KG1 (cell line): ENCODE data around the gene S100A3.
"Not testable (repeated sequence)": the region's sequence is repeated elsewhere in the genome, so short reads cannot be mapped to it uniquely, and the experiment has no call there.

ENCODE experiments used
- DNase-seq: peaks from one replicate; lab custom pipeline; 2025; lab: John Stamatoyannopoulos, UW

Gene S100A3

DNA sequence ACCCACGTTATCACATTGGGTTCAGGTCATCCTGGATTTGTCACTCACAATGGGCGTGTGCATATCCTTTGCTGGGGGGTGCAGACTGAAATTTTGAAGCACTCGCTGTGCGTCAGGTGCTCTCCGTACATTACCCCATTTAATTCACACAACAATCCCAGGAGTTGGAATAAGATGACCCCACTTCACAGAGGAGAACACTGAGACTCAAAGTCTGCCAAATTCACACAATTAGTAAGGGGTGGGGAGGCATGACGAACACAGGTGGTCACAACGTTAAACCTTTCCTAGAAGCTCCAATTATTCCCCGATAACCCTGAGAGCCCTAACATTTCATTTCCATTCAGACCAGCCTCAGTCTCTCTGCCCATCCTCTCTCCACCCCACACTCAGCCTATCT is 20.4 kb upstream of the S100A3 start:
- DNase-seq: no peak

DNA sequence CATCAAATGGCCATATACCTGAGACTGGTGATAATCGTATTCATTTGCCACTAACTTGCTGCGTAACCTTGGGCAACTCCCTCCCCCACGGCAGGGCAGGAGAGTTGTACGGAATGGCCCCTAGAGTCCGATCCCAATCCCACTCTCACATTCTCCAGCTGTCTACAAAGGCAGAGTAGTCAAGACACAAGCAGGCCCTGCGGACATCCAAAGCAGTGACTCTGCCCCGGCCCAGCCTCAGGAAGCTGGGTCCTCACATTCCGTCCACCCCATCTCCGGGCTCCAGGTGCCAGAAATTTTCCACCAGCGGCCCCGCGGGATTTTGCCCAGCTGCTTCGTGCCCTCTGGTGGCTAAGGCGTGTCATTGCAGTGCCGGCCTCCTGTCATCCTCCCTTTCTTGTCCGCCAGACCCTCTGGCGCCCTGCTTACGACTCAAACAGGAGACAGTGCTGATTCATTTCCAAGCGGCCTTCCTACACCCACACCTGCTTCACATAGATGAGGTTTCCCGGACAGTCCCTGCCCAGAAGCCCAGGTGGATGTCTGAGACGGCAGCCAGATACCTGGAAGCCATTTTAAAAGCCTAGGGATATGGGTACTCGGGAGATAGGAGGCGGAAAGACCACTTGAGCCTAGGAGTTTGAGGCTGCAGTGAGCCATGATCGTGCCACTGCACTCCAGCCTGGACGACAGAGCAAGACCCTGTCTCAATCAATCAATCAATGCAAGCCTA is 19.5 kb upstream of the S100A3 start:
- peak; percentile 34 for DNase-seq

- no peak for DNase-seq
Measured at GRCh38 chr1:153567621-153568366, 18.7 kb upstream of the S100A3 start.

DNA sequence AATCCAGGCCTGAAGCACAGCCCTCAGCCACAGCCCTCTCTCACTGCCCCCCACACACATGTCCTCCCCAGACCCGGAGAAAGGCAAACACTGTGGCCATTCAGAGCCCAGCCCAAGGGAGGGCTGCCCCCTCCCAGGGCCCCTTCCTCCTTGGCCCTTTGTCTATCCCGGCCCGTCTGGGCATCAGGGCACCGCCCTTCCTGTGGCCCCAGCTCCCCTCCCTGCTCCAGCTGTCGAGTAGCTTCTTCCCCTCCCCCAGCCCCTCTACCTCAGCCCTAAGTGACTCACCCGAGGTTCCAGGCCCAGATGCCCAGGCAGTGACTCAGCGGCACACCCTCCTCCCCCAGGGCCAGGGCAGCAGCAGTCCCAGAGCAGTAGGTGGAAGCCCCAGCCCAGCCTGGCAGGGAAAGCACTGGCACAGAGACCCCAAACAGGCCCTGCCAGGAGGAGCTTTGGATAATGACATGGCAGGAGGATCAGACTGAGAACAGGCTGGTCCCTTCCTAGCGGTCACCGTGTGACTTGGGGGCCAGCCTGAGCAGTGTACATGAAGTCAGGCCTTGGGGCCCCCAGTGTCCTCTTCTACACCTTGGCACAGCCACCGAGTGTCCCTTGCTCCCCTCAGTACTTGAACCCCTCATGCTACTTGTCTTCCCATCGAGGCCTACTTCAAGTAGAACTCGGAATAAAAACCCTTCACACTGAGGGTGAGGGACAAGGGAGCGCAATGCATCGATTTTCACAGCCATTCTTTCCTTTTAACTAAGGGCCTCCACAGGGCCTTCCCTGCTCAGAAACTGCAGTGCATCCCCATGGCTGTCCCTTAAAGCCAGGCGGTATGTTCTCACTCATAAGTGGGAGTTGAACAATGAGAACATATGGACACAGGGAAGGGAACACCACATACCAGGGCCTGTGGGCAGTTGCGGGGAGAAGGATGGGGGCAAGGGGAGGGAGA is 17.6 kb upstream of the S100A3 start:
- DNase-seq: peak; percentile 53

DNA sequence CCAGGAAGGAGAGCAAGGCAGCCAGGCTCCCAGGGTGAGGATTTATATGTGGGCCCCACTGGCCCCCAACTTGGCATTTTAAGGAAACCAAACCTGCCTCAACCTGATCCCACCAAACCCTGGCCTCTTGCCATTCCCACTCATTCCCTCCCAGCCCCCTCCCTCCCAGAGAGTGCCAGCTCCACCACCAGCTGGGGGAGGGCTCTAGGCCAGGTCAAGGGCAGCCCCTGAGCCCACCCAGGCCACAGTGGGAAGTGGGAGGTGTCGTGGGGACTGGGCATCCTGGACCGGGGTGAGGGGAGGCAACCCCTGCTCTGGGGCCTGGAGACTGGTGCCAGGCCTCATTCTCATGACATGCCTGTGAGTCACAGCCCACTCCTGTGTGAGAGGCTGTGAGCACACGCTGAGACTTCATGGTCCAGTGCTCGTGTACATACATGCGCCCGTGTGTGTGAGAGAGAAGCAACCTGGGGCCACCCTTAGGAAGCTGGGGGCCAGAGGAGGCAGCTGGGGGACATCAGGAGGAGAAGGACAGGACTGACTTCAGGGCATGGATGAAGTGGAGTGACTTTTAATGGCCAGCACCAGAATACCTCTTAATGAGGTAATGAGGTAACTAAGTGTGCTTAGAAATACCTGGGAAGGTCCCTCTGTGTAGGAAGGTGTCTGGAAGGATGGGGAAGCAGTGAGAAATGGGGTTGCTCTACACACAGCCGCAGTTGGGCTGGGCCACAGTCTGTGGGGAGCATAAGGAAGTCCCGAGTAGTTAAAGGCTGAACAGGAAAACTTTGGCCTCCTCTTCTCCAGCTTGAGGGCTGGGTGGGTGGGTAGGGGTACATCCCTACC is 16.7 kb upstream of the S100A3 start, which contains the start of gene S100A2:
Gene S100A2 (minus strand): TSS at position 316 of the 846 bp plus-strand sequence. CDS start 1,967 bp downstream, outside the sequence.
- DNase-seq: peak; percentile 58

DNA sequence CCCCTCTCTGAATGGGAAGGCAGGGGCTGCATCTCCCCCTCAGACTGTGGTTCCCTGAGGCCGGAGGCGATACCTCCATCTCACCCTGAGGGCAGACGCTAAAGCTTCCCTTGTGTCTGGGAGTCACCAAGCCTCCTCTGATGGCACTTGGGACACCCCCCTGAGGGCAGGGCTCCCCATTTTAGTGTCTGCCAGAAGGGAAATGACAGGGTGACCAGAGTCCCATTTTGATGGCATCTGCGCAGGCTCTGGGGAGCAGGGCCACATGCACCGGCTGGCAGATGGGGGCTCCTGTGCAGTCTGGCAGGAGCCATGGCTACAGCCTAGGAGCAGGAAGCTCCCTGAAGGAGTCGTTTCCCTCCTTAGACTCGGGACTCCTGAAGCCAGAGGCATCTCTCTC is 14.9 kb upstream of the S100A3 start:
- no peak for DNase-seq

DNA sequence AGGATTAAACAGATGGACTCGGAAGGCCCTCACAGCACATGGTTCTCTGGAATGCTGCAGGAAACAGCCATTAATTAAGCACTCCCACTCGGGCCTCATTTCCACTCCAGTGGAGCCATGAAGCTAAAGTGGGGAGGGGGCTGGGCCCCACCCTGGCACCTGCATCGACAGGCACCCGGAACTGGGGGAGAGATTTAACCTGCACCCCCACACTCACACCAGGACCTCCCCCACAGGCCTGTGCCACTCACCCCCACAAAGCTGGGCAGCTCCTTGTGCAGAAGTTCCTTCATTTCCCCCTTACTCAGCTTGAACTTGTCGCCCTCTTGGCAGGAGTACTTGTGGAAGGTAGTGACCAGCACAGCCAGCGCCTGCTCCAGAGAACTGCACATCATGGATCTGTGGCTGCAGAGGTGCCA is 14.4 kb upstream of the S100A3 start:
- DNase-seq: no peak

DNA sequence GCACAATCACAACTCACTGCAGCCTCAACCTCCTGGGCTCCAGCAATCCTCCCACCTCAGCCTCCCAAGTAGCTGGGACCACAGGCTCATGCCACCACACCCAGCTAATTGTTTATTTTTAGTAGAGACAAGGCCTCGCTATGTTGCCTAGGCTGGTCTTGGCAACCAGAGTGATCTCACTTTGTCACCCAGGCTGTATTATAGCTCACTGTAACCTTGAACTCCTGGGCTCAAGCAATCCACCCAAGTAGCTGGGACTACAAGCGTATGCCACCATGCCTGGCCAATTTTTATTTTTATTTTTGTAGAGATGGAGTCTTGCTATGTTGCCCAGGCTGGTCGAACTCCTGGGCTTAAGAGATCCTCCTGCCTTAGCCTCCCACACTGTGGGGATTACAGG is 13.0 kb upstream of the S100A3 start:
- DNase-seq: not testable (repeated sequence)

- DNase-seq: no peak
Measured at GRCh38 chr1:153561466-153561985, 12.5 kb upstream of the S100A3 start.

- no peak for DNase-seq
Measured at GRCh38 chr1:153560771-153561465, 11.9 kb upstream of the S100A3 start.

DNA sequence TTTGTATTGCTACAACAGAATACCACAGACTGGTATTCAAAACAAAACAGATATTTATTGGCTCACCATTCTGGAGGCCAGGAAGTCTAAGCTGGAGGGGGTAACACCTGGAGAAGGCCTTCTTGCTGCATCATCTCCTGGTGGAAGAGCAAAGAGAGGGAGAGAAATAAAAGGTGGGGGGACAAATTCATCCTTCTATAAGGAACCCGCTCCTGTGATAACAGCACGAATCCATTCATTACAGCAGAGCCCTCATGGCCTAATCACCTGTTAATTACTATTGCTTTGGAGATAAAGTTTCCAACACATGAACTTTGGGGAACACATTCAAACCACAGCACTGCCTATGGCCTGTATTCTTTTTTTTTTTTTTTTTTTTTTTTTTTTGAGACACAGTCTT is 11.2 kb upstream of the S100A3 start:
- no peak for DNase-seq

DNA sequence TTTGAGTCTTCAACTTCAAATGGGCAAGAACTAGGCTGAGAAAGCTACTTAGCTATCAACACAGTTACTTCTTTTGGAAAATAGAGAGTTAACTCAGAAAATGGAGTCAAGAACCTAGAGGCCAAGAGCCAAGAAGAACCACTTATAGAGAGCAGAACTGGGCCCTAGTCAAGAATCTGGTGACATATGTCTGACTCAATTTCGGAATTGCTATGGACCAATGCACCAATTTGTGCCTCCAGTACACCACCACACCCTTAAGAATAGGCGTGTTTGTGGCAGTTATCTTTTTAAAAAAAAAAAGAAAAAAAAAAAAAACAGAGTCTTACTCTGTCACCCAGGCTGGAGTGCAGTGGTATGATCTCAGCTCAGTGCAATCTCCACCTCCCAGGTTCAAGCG is 8.8 kb upstream of the S100A3 start:
- DNase-seq: no peak

- no peak for DNase-seq
Measured at GRCh38 chr1:153556348-153556747, 7.3 kb upstream of the S100A3 start.

- no peak for DNase-seq
Measured at GRCh38 chr1:153553830-153554541, 4.9 kb upstream of the S100A3 start.

GRCh38 chr1:153553096-153553495 is 4.0 kb upstream of the S100A3 start:
- no peak for DNase-seq

GRCh38 chr1:153552335-153552734 is 3.3 kb upstream of the S100A3 start:
- DNase-seq: no peak

DNA sequence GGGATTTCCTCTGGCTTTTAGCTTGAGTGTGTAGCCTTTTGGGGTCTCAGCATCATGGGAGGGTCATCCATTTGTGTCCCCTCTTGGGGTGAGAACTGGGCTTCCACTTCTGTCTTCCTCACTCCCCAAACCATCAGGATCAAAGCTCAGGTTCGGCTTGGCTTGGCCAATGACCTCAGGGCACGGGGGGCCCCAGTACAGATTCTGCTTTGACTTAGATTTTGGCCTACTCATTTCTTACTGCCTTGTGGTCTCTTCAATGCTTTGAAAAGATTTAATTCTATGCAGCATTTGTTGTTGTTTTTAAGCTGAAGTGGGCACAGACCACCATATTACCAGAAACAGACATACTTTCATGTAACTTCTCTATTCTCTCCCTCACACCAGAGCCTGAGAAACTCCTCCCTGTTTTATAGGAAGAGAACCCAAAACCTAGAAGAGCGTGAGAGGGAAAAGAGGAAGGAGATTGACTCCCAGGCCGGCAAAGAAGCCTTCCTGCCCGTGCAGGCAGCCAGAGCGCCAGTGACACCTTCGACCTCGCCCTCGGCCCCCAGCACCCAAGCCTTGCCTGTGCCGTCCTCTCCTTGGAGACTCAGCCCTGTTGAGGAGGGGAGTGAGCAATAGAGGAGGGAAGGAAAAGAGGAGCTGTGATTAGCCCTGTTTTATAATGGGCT is 1.9 kb upstream of the S100A3 start:
- no peak for DNase-seq

DNA sequence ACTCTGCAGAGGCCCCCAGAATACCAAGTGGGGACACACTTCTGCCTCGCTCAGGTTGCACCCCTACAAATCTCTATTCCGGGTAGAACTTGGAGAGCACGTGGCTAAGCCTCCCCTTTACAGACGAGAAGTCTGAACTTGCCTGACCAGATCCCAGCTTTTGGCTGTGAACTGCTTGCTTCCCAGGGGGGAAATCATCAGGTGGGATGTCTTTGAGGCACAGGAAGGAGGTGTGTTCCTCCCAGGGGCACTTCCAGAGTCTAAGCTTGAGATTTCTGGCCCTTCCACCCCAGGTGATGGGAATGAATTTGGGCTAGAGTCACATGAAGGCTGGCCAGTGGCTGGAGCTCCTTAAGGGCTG is 1.3 kb upstream of the S100A3 start:
- no peak for DNase-seq

DNA sequence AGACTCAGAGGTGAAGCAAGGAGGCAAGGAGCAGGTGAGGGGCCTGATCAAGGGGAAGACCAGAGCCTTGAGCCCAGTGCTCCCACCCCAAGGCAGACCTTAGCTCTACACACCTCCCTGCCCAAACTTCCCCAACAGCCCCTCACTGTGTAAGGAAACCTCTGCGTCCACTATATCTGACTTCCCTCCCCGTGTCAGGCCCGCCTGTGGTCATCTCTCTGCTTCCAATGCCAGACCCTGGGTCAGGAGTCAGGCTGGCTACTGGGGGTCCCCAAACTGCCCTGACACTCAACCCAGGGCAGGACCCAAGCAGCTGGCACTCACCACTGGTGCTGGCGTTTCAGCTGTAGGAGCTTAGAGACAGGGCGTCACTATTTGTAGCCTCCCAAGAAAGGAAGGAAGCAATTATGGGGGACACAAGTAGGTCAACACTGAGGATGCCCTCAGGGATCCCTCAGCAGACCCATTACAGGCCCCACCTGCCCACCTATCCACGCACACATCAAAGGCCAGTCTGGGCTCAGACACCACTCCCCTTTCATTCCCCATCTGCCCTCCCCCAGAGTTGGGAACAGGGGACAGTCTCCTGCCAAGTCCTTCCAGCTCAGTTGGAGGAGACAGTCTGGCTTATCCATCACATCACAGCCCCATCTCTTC is 811 bp upstream of the S100A3 start:
- no peak for DNase-seq
